Measurements from ENCODE around the gene CLMN.

The CLMN gene

DNA sequence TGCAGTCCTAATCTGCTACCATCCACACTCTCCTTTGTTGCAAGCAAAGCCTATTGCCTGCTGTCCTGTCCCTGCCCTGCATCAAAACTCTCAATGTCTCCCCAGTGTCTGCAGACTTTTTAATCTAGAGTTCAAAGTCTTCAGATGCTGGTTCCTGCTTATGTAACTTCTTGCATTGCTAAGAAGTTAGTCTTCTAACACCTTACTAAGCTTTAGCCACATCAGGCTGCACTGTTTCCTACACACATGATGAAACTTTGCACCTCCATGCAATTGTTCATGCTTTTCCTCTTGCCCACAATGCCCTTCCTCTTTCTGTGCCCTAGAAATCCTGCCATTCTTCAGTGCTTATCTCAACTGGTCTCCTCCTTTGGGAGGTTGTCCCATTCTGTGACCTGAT, 146.2 kb downstream of the CLMN start:
- H3K27me3 Mint-ChIP-seq (ENCODE audit: low read depth, poor library complexity), result no peaks in the 10 kb centered on the region
- H3K4me3 Mint-ChIP-seq, result no peak overlapping the region
- H3K36me3 Mint-ChIP-seq (ENCODE audit: low read depth), result peaks cover 21% of the 10 kb centered on the region
- no peak for DNase-seq
- H3K27ac Mint-ChIP-seq, result no peak overlapping the region
- TF ChIP-seq, protein P1, sequence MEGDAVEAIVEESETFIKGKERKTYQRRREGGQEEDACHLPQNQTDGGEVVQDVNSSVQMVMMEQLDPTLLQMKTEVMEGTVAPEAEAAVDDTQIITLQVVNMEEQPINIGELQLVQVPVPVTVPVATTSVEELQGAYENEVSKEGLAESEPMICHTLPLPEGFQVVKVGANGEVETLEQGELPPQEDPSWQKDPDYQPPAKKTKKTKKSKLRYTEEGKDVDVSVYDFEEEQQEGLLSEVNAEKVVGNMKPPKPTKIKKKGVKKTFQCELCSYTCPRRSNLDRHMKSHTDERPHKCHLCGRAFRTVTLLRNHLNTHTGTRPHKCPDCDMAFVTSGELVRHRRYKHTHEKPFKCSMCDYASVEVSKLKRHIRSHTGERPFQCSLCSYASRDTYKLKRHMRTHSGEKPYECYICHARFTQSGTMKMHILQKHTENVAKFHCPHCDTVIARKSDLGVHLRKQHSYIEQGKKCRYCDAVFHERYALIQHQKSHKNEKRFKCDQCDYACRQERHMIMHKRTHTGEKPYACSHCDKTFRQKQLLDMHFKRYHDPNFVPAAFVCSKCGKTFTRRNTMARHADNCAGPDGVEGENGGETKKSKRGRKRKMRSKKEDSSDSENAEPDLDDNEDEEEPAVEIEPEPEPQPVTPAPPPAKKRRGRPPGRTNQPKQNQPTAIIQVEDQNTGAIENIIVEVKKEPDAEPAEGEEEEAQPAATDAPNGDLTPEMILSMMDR (IDR thresholded peaks at IDR 0.05), result no peak
- H3K9me3 Mint-ChIP-seq, result peaks cover 15% of the 10 kb centered on the region
- H3K4me1 Mint-ChIP-seq, result no peaks in the 10 kb centered on the region

DNA sequence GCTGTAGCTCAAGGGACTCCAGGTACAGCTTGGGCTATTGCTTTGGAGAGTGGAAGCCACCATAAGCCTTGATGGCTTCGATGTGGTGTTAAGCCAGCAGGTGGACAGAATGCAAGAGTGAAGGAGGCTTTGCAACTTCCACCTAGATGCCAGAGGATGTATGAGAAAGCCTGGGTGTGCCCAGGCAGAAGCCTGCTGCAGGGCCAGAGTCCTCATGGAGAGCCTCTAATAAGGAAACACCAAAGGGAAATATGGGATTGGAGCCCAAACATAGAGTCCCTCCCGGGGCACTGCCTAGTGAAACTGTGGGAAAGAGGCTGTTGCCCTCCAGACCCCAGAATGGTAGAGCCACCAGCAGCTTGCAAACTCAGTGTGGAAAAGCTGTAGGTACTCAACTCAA, 152.5 kb downstream of the CLMN start:
- H3K27ac Mint-ChIP-seq, result no peak overlapping the region
- TF ChIP-seq, protein P1 (IDR thresholded peaks at IDR 0.05), result no peak
- peaks cover 7% of the 10 kb centered on the region for H3K27me3 Mint-ChIP-seq (ENCODE audit: low read depth, poor library complexity)
- peaks cover 1% of the 10 kb centered on the region for H3K4me1 Mint-ChIP-seq
- H3K4me3 Mint-ChIP-seq, result no peak overlapping the region
- peaks cover 67% of the 10 kb centered on the region for H3K36me3 Mint-ChIP-seq (ENCODE audit: low read depth)
- H3K9me3 Mint-ChIP-seq, result peaks cover 53% of the 10 kb centered on the region
- DNase-seq, result no peak

DNA sequence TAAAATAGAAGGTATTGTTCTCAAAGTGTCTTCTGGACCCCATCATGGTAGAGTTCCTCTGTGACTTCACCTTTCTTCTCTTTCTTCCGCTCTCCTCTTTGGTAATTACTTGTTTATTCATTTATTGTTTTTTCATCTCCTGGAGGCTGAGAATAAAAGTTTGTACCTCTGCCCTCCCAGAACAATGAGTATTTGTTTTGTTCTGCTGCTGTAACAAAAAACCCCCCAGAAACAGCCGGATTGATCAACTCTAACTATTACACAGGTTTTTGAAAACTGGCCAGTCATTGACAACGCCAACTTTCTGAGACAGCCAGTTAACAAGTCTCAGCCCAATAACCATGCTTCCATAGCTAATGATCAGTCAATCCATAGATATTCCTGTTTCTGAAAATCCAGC, 154.2 kb downstream of the CLMN start:
- Mint-ChIP-seq H3K36me3 (ENCODE audit: low read depth) (peaks cover 75% of the 10 kb centered on the region), H3K9me3 (peaks cover 53% of the 10 kb centered on the region), H3K4me1 (peaks cover 17% of the 10 kb centered on the region), H3K4me3 (no peak overlapping the region), H3K27me3 (ENCODE audit: low read depth, poor library complexity) (peaks cover 12% of the 10 kb centered on the region), H3K27ac (no peak overlapping the region)
- DNase-seq, result no peak
- TF ChIP-seq, protein P1 (IDR thresholded peaks at IDR 0.05), result no peak

DNA sequence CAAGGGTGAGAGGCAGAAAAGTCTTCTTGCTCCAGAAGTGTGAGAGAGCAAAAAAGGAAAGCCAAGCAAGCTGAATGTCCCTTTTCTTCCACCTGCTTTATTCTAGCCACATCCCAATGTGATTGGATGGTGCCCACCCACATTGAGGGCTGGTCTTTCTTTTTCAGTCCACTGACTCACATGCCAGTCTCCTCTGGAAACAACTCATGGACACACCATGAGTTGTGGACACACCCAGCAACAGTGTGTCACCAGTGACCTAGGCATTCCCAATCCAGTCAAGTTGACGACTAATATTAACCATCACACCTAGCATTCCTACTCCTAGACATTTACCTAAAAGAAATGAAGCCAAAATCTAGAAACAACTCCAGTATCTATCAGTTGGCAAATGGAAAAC, 155.2 kb downstream of the CLMN start:
- Mint-ChIP-seq H3K4me1 (peaks cover 24% of the 10 kb centered on the region), H3K4me3 (no peak overlapping the region), H3K36me3 (ENCODE audit: low read depth) (peaks cover 74% of the 10 kb centered on the region), H3K27me3 (ENCODE audit: low read depth, poor library complexity) (peaks cover 12% of the 10 kb centered on the region), H3K27ac (no peak overlapping the region), H3K9me3 (peaks cover 50% of the 10 kb centered on the region)
- DNase-seq, result no peak
- TF ChIP-seq, protein P1 (IDR thresholded peaks at IDR 0.05), result no peak

DNA sequence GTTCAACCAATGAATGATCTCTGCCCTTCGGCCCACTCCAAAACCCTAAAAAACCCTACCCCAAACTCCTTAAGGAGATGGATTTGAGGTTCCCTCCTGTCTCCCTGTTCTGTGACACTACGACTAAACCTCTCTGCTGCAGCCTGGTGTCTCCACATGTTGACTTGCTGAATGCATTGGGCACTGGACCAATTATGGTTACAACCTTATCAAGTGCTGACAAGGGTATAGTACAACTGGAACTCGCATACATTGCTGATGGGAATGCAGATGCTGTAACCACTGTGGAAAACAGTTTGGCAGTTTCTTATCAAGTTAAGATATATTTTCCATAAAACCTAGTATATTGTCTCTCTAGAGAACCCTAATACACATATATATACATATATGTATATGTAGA, 156.0 kb downstream of the CLMN start:
- peaks cover 12% of the 10 kb centered on the region for H3K27me3 Mint-ChIP-seq (ENCODE audit: low read depth, poor library complexity)
- H3K4me3 Mint-ChIP-seq, result no peak overlapping the region
- TF ChIP-seq, protein P1 (IDR thresholded peaks at IDR 0.05), result no peak
- peaks cover 24% of the 10 kb centered on the region for H3K4me1 Mint-ChIP-seq
- no peak overlapping the region for H3K27ac Mint-ChIP-seq
- H3K9me3 Mint-ChIP-seq, result peaks cover 42% of the 10 kb centered on the region
- peaks cover 65% of the 10 kb centered on the region for H3K36me3 Mint-ChIP-seq (ENCODE audit: low read depth)
- no peak for DNase-seq

DNA sequence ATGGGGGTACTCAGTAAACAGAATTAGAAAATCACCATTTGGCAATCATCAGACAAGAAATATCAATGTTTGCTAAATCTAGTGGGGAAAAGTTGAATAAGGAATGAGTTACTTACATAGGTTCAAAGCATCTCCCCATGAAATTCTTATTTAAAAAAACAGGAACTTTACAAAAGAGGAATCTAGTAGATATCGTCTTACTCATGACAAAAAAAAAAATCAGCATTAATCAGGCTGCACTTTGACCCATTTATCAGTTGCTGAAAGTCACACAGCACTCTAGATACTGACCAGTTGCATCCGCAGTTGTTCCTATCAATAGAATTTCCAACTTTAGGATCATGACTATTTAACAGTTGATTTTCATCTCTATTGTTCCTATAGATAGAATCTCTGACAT, 156.6 kb downstream of the CLMN start:
- peaks cover 38% of the 10 kb centered on the region for H3K9me3 Mint-ChIP-seq
- no peak overlapping the region for H3K4me3 Mint-ChIP-seq
- no peak overlapping the region for H3K27ac Mint-ChIP-seq
- peaks cover 12% of the 10 kb centered on the region for H3K27me3 Mint-ChIP-seq (ENCODE audit: low read depth, poor library complexity)
- H3K4me1 Mint-ChIP-seq, result peaks cover 26% of the 10 kb centered on the region
- no peak for DNase-seq
- H3K36me3 Mint-ChIP-seq (ENCODE audit: low read depth), result peaks cover 60% of the 10 kb centered on the region
- TF ChIP-seq, protein P1 (IDR thresholded peaks at IDR 0.05), result no peak

All from nephron progenitor cell (in vitro differentiated cells).